ENCODE data around the gene VPS13D.

- TF ChIP-seq SUZ12 (IDR thresholded peaks at IDR 0.05; ENCODE audit: extremely low read depth, insufficient read depth, insufficient read length) (no peak), YY1 (IDR thresholded peaks at IDR 0.05; ENCODE audit: insufficient read depth, insufficient read length) (no peak)
These were observed 15.9 kb downstream of the VPS13D start for GRCh38 chr1:12245733-12246132.

Data from NT2/D1 (cell line).